IPS-NIHi7 (cell line): Measurements from ENCODE around the gene COX17.

ENCODE experiments used
- DNase-seq: peaks from one replicate; pipeline ENCODE4 v3.0.0; 2012; ENCODE audit warnings: mixed read lengths; ENCODE audit errors: extremely low spot score

Gene COX17

DNA sequence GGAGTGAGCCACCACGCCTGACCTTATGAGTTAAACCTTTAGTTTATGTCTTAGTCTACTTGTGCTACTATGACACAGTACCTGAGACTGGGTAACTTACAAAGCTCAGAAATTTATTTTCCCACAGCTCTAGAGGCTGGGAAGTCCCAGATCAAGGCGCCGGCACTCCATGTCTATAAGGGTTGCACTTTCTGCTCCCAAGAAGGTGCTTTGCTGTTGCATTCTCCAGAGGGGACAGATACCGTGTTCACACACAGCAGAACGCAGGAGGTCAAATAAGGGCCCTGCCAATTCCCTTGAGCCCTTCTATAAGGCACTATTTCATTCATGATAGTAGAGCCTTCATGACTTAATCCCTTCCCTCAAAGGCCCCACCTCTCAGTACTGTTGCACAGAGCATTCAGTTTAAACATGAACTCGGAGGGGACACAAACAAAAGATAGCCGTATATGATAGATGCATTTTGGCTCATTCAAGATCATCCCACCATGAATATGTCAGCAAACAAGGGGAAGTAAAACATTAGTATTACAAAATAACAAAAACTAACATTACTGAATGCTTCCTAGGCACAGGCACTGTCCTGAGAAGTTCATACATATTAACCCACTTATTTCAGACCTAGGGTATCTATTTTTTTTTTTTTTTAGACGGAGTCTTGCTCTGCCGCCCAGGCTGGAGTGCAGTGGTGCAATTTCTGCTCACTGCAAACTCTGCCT lies 53.0 kb downstream of the COX17 start:
- DNase-seq: no peak

DNA sequence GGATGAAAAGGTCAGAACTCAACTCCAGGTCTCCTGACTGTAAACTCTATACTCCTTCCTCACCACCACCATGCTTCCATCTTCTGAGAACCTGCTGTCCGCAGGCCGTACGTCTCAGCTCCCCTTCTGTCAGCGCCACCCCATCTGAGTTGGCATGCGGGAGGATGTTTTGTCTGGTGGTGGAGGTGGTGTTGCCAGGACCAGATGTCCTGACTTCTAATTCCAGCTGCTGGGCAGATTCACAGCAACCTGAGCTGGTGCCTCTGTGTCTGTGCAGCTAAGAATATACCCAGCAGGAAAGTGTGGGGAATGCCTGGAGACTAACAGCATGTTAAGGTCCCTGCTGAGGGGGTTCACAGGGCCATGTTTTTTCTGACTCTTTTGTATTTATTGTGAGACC lies 56.3 kb downstream of the COX17 start:
- no peak for DNase-seq
